ENCODE results near the gene RASA2. TPM values are rescaled to one million over a fixed set of nuclear protein-coding genes. Genes with fewer than 3 reads are reported as not detected.
A peak's percentile ranks its signal among the peaks of the same experiment; 100 is the strongest.

Gene RASA2
- total and polyA plus RNA-seq, 9 of the 15 experiments (the other 6 are each of a cell fraction or from before 2014, with no cell fraction given), result 2.0 to 12.8 (median 9.5) TPM

DNA sequence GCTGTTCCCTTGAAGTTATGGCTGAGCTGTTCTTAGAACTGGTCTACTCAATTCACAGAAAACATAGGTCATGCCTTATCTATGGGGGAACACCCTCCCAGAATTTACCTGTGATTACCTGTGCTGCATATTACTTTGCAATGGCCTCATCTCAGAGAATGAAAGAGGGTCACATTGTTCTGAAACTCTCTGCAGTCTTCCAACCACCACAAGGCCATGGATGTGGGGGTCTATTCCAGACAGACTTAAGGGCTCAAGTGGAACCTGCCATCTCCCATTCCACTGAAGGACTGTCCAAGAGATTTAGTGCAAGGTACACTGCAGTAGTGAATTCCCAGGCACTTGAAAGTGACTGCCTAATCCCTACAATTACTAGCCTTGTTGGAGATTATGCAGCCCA lies 40.1 kb upstream of the RASA2 start:
- no peak overlapping the region for H3K4me3 ChIP-seq
- peaks cover 35% of the 10 kb centered on the region for H3K36me3 ChIP-seq (ENCODE audit: control insufficient read depth, insufficient read depth, low read length)
- no peak overlapping the region for H3K27ac ChIP-seq (ENCODE audit: extremely low read depth, low read depth, low read length)
- no peaks in the 10 kb centered on the region for H3K79me2 ChIP-seq (ENCODE audit: control insufficient read depth, insufficient read depth, low read length)
- peaks cover 4% of the 10 kb centered on the region; the same call in 1 of the 2 replicates for H3K9me3 ChIP-seq (replicated peaks; ENCODE audit: control insufficient read depth, insufficient read depth, low read depth, low read length)
- no peak overlapping the region for H2AFZ ChIP-seq (ENCODE audit: low read depth, low read length)
- no peaks in the 10 kb centered on the region for H3K9me1 ChIP-seq (ENCODE audit: control insufficient read depth, insufficient read depth, low read length)
- TF ChIP-seq HNRNPH1 (optimal IDR thresholded peaks at IDR 0.05; ENCODE audit: low read depth, low read length) (no peak), RCOR1 (IDR thresholded peaks at IDR 0.05; ENCODE audit: borderline replicate concordance in 1 of 2, low read depth in 2 of 2, low read length in 2 of 2) (no peak), ZEB2 (IDR thresholded peaks at IDR 0.05) (peak; percentile 57; the same call in 1 of the 2 replicates), HINFP (tag; conservative IDR thresholded peaks at IDR 0.05; ENCODE audit: low read depth) (no peak), STAT5A (IDR thresholded peaks at IDR 0.05; ENCODE audit: borderline replicate concordance, low read length) (peak; percentile 47; the same call in 1 of the 2 replicates), GATA2 (CRISPR knock-in tag; IDR thresholded peaks at IDR 0.05) (no peak), ZNF212 (CRISPR knock-in tag; IDR thresholded peaks at IDR 0.05) (no peak), CC2D1A (IDR thresholded peaks at IDR 0.05) (no peak), JUND (IDR thresholded peaks at IDR 0.05; ENCODE audit: borderline replicate concordance, low read depth, low read length) (no peak), JUND (tag; IDR thresholded peaks at IDR 0.05; ENCODE audit: borderline replicate concordance, low read depth, low read length) (no peak), ETV5 (CRISPR knock-in tag; IDR thresholded peaks at IDR 0.05; ENCODE audit: low read depth) (no peak), ATF1 (CRISPR knock-in tag; IDR thresholded peaks at IDR 0.05) (no peak), ATF1 (tag; IDR thresholded peaks at IDR 0.05) (no peak), ZNF274 (IDR thresholded peaks at IDR 0.05; ENCODE audit: borderline replicate concordance, low read depth, low read length) (no peak), ZSCAN29 (IDR thresholded peaks at IDR 0.05) (no peak), FOXJ2 (tag; IDR thresholded peaks at IDR 0.05) (no peak), ZNF551 (CRISPR knock-in tag; IDR thresholded peaks at IDR 0.05) (no peak), ARID1B (IDR thresholded peaks at IDR 0.05) (peak; percentile 23; the same call in 1 of the 2 replicates), ZFP1 (CRISPR knock-in tag; IDR thresholded peaks at IDR 0.05) (no peak), STAT5B (CRISPR knock-in tag; IDR thresholded peaks at IDR 0.05) (no peak), CEBPB (tag; IDR thresholded peaks at IDR 0.05) (no peak)
- TF ChIP-seq, protein P1, sequence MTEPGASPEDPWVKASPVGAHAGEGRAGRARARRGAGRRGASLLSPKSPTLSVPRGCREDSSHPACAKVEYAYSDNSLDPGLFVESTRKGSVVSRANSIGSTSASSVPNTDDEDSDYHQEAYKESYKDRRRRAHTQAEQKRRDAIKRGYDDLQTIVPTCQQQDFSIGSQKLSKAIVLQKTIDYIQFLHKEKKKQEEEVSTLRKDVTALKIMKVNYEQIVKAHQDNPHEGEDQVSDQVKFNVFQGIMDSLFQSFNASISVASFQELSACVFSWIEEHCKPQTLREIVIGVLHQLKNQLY (CRISPR knock-in tag; conservative IDR thresholded peaks at IDR 0.05), result no peak
- TF ChIP-seq, protein P2, sequence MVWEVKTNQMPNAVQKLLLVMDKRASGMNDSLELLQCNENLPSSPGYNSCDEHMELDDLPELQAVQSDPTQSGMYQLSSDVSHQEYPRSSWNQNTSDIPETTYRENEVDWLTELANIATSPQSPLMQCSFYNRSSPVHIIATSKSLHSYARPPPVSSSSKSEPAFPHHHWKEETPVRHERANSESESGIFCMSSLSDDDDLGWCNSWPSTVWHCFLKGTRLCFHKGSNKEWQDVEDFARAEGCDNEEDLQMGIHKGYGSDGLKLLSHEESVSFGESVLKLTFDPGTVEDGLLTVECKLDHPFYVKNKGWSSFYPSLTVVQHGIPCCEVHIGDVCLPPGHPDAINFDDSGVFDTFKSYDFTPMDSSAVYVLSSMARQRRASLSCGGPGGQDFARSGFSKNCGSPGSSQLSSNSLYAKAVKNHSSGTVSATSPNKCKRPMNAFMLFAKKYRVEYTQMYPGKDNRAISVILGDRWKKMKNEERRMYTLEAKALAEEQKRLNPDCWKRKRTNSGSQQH (CRISPR knock-in tag; IDR thresholded peaks at IDR 0.05), result no peak
- peaks cover 8 to 13% of the 10 kb centered on the region in 2 experiments; a peak in 3 of 5 replicates for H3K4me1 ChIP-seq (replicated peaks in 1 of 2; ENCODE audit: control insufficient read depth in 2 of 2, insufficient read depth in 2 of 2, low read length in 2 of 2)
- in situ Hi-C loops (cut with MboI), result no loop called here
- H3K9ac ChIP-seq (ENCODE audit: insufficient read depth in 1 of 2, low read depth in 2 of 2, low read length in 2 of 2), result no peak overlapping the region
- BruUV-seq (replicated peaks), result no TSS peak
- no peaks in the 10 kb centered on the region for H3K27me3 ChIP-seq (ENCODE audit: control insufficient read depth in 2 of 2, insufficient read depth in 2 of 2, low read length in 2 of 2)
- FAIRE-seq (peak; percentile 15), DNase-seq (ENCODE audit: extremely low read depth in 1 of 4, low spot score in 3 of 4) (no peak), ATAC-seq (no peak)
- POLR2A ChIA-PET, result interaction anchor here (0.6 kb wide), 2 partner anchors 8 to 119 kb away, joined by 3 to 4 read pairs; no protein-coding TSS in a partner anchor
- no peak overlapping the region for H3K4me2 ChIP-seq (ENCODE audit: insufficient read depth, low read length)
- CTCF ChIA-PET (ENCODE audit: low intra/inter-chr PET ratio), result no interaction called here
- no peaks in the 10 kb centered on the region for H4K20me1 ChIP-seq (replicated peaks; ENCODE audit: control insufficient read depth, insufficient read depth, low read length)
- intact Hi-C loops (cut with micrococcal nuclease), result no loop called here

All from K562 (cell line).